Measurements from ENCODE around the gene RIC8A.

Gene RIC8A

GRCh38 chr11:203945-204586 lies 3.4 kb upstream of the RIC8A start:
- no peak for DNase-seq

GRCh38 chr11:204587-205109 lies 2.9 kb upstream of the RIC8A start:
- no peak for DNase-seq

GRCh38 chr11:205221-206001 lies 2.1 kb upstream of the RIC8A start:
- DNase-seq = no peak

GRCh38 chr11:206002-206384 lies 1.5 kb upstream of the RIC8A start:
- no peak for DNase-seq

- DNase-seq = peak in 1 of 56 donors; percentile 20
These were observed 841 bp upstream of the RIC8A start for GRCh38 chr11:206526-207207.

GRCh38 chr11:207863-208180 lies 314 bp downstream of the RIC8A start:
- DNase-seq = peak in 8 of 56 donors; percentile 50 to 74 (median 62)

GRCh38 chr11:208181-208916 lies 841 bp downstream of the RIC8A start:
- peak in 51 of 56 donors; percentile 8 to 81 (median 51) for DNase-seq

- DNase-seq = peak in 3 of 56 donors; percentile 59 to 66 (median 62)
These were observed 1.4 kb downstream of the RIC8A start for GRCh38 chr11:208917-209260.

GRCh38 chr11:209275-210121 lies 2.0 kb downstream of the RIC8A start:
- DNase-seq = no peak

- no peak for DNase-seq
These were observed 2.8 kb downstream of the RIC8A start for GRCh38 chr11:210122-210802.

GRCh38 chr11:210803-211180 lies 3.3 kb downstream of the RIC8A start:
- DNase-seq = no peak

- no peak for DNase-seq
These were observed 3.8 kb downstream of the RIC8A start for GRCh38 chr11:211295-211694.

- no peak for DNase-seq
These were observed 4.2 kb downstream of the RIC8A start for GRCh38 chr11:211741-212140.

GRCh38 chr11:212150-213100 lies 4.9 kb downstream of the RIC8A start:
- no peak for DNase-seq

GRCh38 chr11:213111-213510 lies 5.6 kb downstream of the RIC8A start:
- no peak for DNase-seq

- no peak for DNase-seq
These were observed 6.6 kb downstream of the RIC8A start for GRCh38 chr11:214083-214482.

- no peak for DNase-seq
These were observed 8.1 kb downstream of the RIC8A start for GRCh38 chr11:215581-216037.

GRCh38 chr11:216081-216974 lies 8.8 kb downstream of the RIC8A start:
- no peak for DNase-seq

Measured in amygdala (tissue), 56 donors.